BJ (cell line): Measurements from ENCODE around the gene PERP. TPM values are rescaled to one million over a fixed set of nuclear protein-coding genes. Genes with fewer than 3 reads are reported as not detected.

Experiments used
- CTCF ChIA-PET: fragments of 350-600 bp; formaldehyde crosslinking; extraction: SDS; loops from one replicate; lab custom pipeline; 2021; ENCODE audit warnings: antibody characterized with exemption, inconsistent platforms; lab: Yijun Ruan, JAX
- POLR2A ChIA-PET: fragments of 300-600 bp; sonication (Branson Sonifier 250); formaldehyde crosslinking; extraction: SDS; loops from one replicate; lab custom pipeline; 2021; ENCODE audit warnings: antibody characterized with exemption; lab: Charles Lee
- DNase-seq: peaks from one replicate; pipeline ENCODE4 v3.0.0-alpha.2; 2011; ENCODE audit warnings: low read depth
- H3K27me3 ChIP-seq: 2 replicates; pipeline ENCODE4 v1.6.0; 2011; ENCODE audit warnings: low read length; ENCODE audit not compliant: control insufficient read depth, insufficient read depth
- H3K36me3 ChIP-seq: 2 replicates; pipeline ENCODE4 v1.5.1; 2011; ENCODE audit warnings: low read length; ENCODE audit not compliant: control insufficient read depth, insufficient read depth
- H3K4me3 ChIP-seq: 2 replicates; pipeline ENCODE4 v1.5.1; 2011; ENCODE audit warnings: low read depth, mild to moderate bottlenecking, control low read depth, low read length
- polyA plus RNA-seq: library from polyadenylated mRNA; depleted of rRNA; stranded (reverse); fragments of >200 nt; gene quantifications from 2 replicates; pipeline ENCODE4 v1.2.3, GENCODE V29; 2011
- TF ChIP-seq, protein P1 (sequence below): IDR thresholded peaks from 2 replicates; pipeline ENCODE4 v1.5.1; 2011; ENCODE audit warnings: low read depth, mild to moderate bottlenecking, control low read depth, inconsistent platforms, low read length, moderate library complexity; ENCODE audit not compliant: insufficient read depth

PERP gene
- polyA plus RNA-seq, 1 experiment: 47.5 TPM

GRCh38 chr6:138073264-138073663 lies 34.0 kb downstream of the PERP start:
- no peaks in the 10 kb centered on the region for H3K36me3 ChIP-seq
- no peak for DNase-seq
- ChIA-PET CTCF (interaction anchor here (0.6 kb wide), 1 partner anchor 678 kb away, joined by 3 read pairs; no protein-coding TSS in a partner anchor), POLR2A (no interaction called here)
- no peak overlapping the region for H3K4me3 ChIP-seq
- peaks cover 1% of the 10 kb centered on the region; the same call in 1 of the 2 replicates for H3K27me3 ChIP-seq
- TF ChIP-seq, protein P1, sequence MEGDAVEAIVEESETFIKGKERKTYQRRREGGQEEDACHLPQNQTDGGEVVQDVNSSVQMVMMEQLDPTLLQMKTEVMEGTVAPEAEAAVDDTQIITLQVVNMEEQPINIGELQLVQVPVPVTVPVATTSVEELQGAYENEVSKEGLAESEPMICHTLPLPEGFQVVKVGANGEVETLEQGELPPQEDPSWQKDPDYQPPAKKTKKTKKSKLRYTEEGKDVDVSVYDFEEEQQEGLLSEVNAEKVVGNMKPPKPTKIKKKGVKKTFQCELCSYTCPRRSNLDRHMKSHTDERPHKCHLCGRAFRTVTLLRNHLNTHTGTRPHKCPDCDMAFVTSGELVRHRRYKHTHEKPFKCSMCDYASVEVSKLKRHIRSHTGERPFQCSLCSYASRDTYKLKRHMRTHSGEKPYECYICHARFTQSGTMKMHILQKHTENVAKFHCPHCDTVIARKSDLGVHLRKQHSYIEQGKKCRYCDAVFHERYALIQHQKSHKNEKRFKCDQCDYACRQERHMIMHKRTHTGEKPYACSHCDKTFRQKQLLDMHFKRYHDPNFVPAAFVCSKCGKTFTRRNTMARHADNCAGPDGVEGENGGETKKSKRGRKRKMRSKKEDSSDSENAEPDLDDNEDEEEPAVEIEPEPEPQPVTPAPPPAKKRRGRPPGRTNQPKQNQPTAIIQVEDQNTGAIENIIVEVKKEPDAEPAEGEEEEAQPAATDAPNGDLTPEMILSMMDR: no peak

GRCh38 chr6:138063726-138064125 lies 43.5 kb downstream of the PERP start:
- DNase-seq: no peak
- TF ChIP-seq, protein P1: no peak
- Histone ChIP-seq H3K36me3 (no peaks in the 10 kb centered on the region), H3K27me3 (no peaks in the 10 kb centered on the region), H3K4me3 (no peak overlapping the region)
- ChIA-PET CTCF (no interaction called here), POLR2A (no interaction called here)

GRCh38 chr6:138054982-138055381 lies 52.2 kb downstream of the PERP start:
- no peaks in the 10 kb centered on the region for H3K27me3 ChIP-seq
- ChIA-PET CTCF (no interaction called here), POLR2A (no interaction called here)
- no peak for DNase-seq
- H3K4me3 ChIP-seq: no peak overlapping the region
- TF ChIP-seq, protein P1: no peak
- H3K36me3 ChIP-seq: no peaks in the 10 kb centered on the region

GRCh38 chr6:138052783-138053182 lies 54.4 kb downstream of the PERP start:
- TF ChIP-seq, protein P1: no peak
- DNase-seq: no peak
- CTCF ChIA-PET: interaction anchor here (1.4 kb wide), 1 partner anchor 10 kb away, joined by 5 read pairs; no protein-coding TSS in a partner anchor
- H3K4me3 ChIP-seq: no peak overlapping the region
- H3K36me3 ChIP-seq: no peaks in the 10 kb centered on the region
- POLR2A ChIA-PET: no interaction called here
- no peaks in the 10 kb centered on the region for H3K27me3 ChIP-seq

- DNase-seq: no peak
- CTCF ChIA-PET: interaction anchor here (0.9 kb wide), 1 partner anchor 41 kb away, joined by 3 read pairs; no protein-coding TSS in a partner anchor
- H3K27me3 ChIP-seq: no peaks in the 10 kb centered on the region
- TF ChIP-seq, protein P1: no peak
- H3K36me3 ChIP-seq: no peaks in the 10 kb centered on the region
- POLR2A ChIA-PET: no interaction called here
- no peak overlapping the region for H3K4me3 ChIP-seq
Measured at GRCh38 chr6:138044972-138045371, 62.2 kb downstream of the PERP start.
